Activated CD8-positive, alpha-beta memory T cell treated with anti-CD3 and anti-CD28 coated beads, Interleukin-2, amount 10 ng/mL, durations not matched to agents 7 days and 5 days (primary cell): ENCODE data around the gene COX7A1. TPM values are rescaled to one million over a fixed set of nuclear protein-coding genes. Genes with fewer than 3 reads are reported as not detected.

Experiments
- ATAC-seq: fragments of 150-1000 bp; cut with Tn5 transposase; one replicate; pipeline ENCODE4 v1.10.0; 2021; ENCODE audit warnings: moderate library complexity
- CTCF ChIA-PET: fragments of 350-600 bp; sonication (Branson Sonifier 250); formaldehyde crosslinking; loops from one replicate; lab custom pipeline; 2021; ENCODE audit warnings: antibody characterized with exemption; lab: Charles Lee
- DNase-seq: peaks from one replicate; pipeline ENCODE4 v3.0.0-alpha.2; 2020
- H3K27ac Mint-ChIP-seq: one replicate; pipeline ENCODE4 v1.8.0; 2021; ENCODE audit warnings: mild to moderate bottlenecking, mixed read lengths
- H3K27me3 Mint-ChIP-seq: one replicate; pipeline ENCODE4 v1.8.0; 2021; ENCODE audit warnings: mixed read lengths
- H3K36me3 Mint-ChIP-seq: one replicate; pipeline ENCODE4 v1.8.0; 2021; ENCODE audit warnings: mild to moderate bottlenecking, mixed read lengths
- H3K4me1 Mint-ChIP-seq: one replicate; pipeline ENCODE4 v1.8.0; 2021; ENCODE audit warnings: mixed read lengths
- H3K4me3 Mint-ChIP-seq: one replicate; pipeline ENCODE4 v1.8.0; 2021; ENCODE audit warnings: mild to moderate bottlenecking, moderate library complexity, mixed read lengths
- H3K9me3 Mint-ChIP-seq: one replicate; pipeline ENCODE4 v1.8.0; 2022; ENCODE audit warnings: low read depth, mixed read lengths
- total RNA-seq, 2 experiments: library from RNA; stranded (reverse); gene quantifications; one replicate each; pipeline ENCODE4 v1.2.3, GENCODE V29; 2021

The COX7A1 gene
- total RNA-seq, 2 experiments from 2014 or later: not detected

- H3K4me1 Mint-ChIP-seq: no peaks in the 10 kb centered on the region
- H3K9me3 Mint-ChIP-seq: no peaks in the 10 kb centered on the region
- ATAC-seq (no peak), DNase-seq (no peak)
- no peak overlapping the region for H3K4me3 Mint-ChIP-seq
- no peaks in the 10 kb centered on the region for H3K27me3 Mint-ChIP-seq
- peaks cover 19% of the 10 kb centered on the region for H3K36me3 Mint-ChIP-seq
- CTCF ChIA-PET: no interaction called here
- H3K27ac Mint-ChIP-seq: no peak overlapping the region
Observed at GRCh38 chr19:36101550-36102327, 50.5 kb downstream of the COX7A1 start.

Other genes with a start within 250 kb of the COX7A1 start
- 100 to 1,000 TPM; 184 to 195 TPM for gene HCST, start 249.9 kb downstream of the COX7A1 start, total RNA-seq
- gene TYROBP, start 244.2 kb downstream of the COX7A1 start, total RNA-seq: under 1 TPM in 1 of 2 experiments, not detected in 1; 0.96 TPM
- gene LRFN3, start 216.1 kb downstream of the COX7A1 start, total RNA-seq: 10 to 100 TPM; 11.9 TPM
- 10 to 100 TPM; 19.8 to 20.2 TPM for gene SDHAF1, start 157.3 kb downstream of the COX7A1 start, total RNA-seq
- gene SYNE4, start 143.6 kb downstream of the COX7A1 start, total RNA-seq: 1 to 10 TPM; 1.4 to 3.2 TPM
- 10 to 100 TPM; 41.0 to 44.7 TPM for gene ALKBH6, start 138.2 kb downstream of the COX7A1 start, total RNA-seq
- 1 to 10 TPM in 1 of 2 experiments, under 1 TPM in 1; 0.98 to 1.1 TPM for gene CLIP3, start 119.6 kb downstream of the COX7A1 start, total RNA-seq
- 1 to 10 TPM; 2.4 to 4.2 TPM for gene THAP8, start 98.2 kb downstream of the COX7A1 start, total RNA-seq
- gene WDR62, start 97.5 kb downstream of the COX7A1 start, total RNA-seq: 10 to 100 TPM; 34.5 to 46.0 TPM
- gene OVOL3, start 41.3 kb downstream of the COX7A1 start, total RNA-seq: not detected
- gene POLR2I, start 37.6 kb downstream of the COX7A1 start, total RNA-seq: 10 to 100 TPM; 63.2 to 65.3 TPM
- 100 to 1,000 TPM; 141 to 166 TPM for gene TBCB, start 37.0 kb downstream of the COX7A1 start, total RNA-seq
- 100 to 1,000 TPM; 411 to 479 TPM for gene CAPNS1, start 12.4 kb downstream of the COX7A1 start, total RNA-seq
- 1 to 10 TPM; 1.6 to 2.3 TPM for gene ZNF565, start 62.2 kb upstream of the COX7A1 start, total RNA-seq
- 10 to 100 TPM; 55.1 to 75.6 TPM for gene ZNF146, start 62.7 kb upstream of the COX7A1 start, total RNA-seq
- gene ZFP14, start 226.8 kb upstream of the COX7A1 start, total RNA-seq: 1 to 10 TPM; 3.3 to 4.5 TPM